Breast epithelium (tissue), 3 donors: ENCODE results near the gene FZD2.

ENCODE experiments used
- POLR2A ChIP-seq: fragments of 450-650 bp; IDR thresholded peaks from one replicate; pipeline ENCODE4 v1.6.1; 2016; ENCODE audit warnings: antibody characterized with exemption, mild to moderate bottlenecking, moderate library complexity
- POLR2AphosphoS5 ChIP-seq, 3 donors: sonication (generic); formaldehyde crosslinking; IDR thresholded peaks; one replicate each; pipeline ENCODE4 v1.6.1; 2017; ENCODE audit warnings: antibody characterized with exemption in 3 of 3
- TF ChIP-seq, protein P1 (sequence below), 3 donors: fragments of 450-650 bp; IDR thresholded peaks; one replicate each; pipeline ENCODE4 v1.5.1; 2016 to 2017; ENCODE audit warnings: antibody characterized with exemption in 3 of 3, mild to moderate bottlenecking in 3 of 3, moderate library complexity in 3 of 3

DNA sequence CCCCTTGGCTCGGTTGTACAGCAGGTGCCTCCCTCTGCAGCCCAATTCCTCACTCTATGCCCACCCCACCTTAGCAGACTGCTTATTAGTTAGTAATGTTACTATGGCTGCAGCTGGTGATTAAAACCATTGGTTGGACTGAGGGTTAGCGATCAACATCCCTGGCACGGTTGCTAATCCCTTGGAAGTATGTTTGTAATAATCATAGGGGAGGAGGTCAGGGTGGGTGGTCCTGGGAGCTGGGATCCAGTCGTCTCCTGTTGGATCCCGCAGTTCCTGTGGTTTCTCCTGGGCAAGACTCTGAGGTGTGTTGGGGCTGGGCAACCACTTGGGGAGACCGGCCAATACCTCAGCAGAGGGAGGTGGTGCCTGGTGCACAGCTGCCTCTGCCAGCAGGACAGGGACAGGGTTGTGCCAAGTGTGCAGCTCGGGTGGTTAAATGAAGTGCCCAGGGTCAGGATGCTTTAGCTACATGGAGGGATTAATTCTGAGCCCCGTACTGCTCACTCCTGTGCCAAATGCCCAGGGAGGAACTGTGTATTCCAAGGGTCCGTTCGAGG lies 38.0 kb downstream of the FZD2 start:
- TF ChIP-seq, protein P1, sequence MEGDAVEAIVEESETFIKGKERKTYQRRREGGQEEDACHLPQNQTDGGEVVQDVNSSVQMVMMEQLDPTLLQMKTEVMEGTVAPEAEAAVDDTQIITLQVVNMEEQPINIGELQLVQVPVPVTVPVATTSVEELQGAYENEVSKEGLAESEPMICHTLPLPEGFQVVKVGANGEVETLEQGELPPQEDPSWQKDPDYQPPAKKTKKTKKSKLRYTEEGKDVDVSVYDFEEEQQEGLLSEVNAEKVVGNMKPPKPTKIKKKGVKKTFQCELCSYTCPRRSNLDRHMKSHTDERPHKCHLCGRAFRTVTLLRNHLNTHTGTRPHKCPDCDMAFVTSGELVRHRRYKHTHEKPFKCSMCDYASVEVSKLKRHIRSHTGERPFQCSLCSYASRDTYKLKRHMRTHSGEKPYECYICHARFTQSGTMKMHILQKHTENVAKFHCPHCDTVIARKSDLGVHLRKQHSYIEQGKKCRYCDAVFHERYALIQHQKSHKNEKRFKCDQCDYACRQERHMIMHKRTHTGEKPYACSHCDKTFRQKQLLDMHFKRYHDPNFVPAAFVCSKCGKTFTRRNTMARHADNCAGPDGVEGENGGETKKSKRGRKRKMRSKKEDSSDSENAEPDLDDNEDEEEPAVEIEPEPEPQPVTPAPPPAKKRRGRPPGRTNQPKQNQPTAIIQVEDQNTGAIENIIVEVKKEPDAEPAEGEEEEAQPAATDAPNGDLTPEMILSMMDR (IDR thresholded peaks at IDR 0.05): no peak
- no peak for TF ChIP-seq POLR2A
- TF ChIP-seq POLR2AphosphoS5 (IDR thresholded peaks at IDR 0.05): no peak
